ENCODE data around the gene DOC2A.
"Not testable (repeated sequence)": the region's sequence is repeated elsewhere in the genome, so short reads cannot be mapped to it uniquely, and the experiment has no call there.

Gene DOC2A

DNA sequence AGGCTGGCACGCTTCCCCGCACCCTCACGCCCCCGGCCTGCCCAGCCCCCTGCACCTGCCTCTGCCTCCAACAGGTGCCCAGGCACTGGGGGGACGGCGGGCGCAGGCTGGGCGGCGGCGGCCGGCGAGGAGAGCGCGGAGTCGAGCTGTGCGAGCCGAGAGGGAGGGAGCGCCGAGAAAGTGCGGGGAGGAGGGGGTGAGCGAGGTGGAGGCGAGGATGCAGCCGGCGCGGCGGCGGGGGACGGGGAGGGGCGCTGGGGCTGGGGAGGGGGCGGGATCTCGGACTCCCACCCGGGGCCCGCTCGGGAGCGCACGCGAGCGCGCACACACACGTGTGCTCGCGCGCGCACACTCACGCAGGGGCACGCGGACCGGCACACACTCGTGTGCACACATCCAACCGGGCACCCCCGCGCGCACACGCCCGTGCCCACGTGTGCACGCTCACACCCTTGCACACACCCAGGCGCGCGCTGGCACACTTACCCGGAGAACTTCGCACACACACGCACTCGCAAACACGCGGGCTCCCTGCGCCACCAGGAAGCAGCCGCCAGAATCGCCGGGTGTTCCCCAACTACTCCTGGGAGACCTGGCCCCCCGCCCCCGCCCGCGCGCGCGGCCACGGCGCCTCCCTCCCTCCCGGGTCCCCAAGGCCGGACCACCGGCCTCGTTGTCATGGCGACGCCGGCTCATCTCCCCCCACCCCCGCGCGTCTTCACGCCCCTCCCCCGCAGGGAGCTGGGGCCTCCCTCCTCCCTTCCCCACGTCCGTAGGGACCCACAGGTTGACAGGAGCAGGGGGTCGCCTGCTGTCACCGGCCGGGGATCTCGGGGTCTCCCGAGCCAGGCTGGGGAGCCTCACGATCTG, at the start of gene DOC2A:
DOC2A (minus strand) TSS at position 184 of the 870 bp plus-strand sequence. CDS start 805 bp downstream, outside the sequence.
- Mint-ChIP-seq H3K4me1 (ENCODE audit: low read depth) (peaks cover 4% of the 10 kb centered on the region), H3K4me3 (peak within 1 kb of the TSS; percentile 80), H3K27ac (no peak within 1 kb of the TSS), H3K9me3 (no peaks in the 10 kb centered on the region), H3K27me3 (ENCODE audit: low read depth) (peaks cover 45% of the 10 kb centered on the region), H3K36me3 (ENCODE audit: low read depth) (peaks cover 2% of the 10 kb centered on the region)
- no peak for DNase-seq (ENCODE audit: low spot score)

DNA sequence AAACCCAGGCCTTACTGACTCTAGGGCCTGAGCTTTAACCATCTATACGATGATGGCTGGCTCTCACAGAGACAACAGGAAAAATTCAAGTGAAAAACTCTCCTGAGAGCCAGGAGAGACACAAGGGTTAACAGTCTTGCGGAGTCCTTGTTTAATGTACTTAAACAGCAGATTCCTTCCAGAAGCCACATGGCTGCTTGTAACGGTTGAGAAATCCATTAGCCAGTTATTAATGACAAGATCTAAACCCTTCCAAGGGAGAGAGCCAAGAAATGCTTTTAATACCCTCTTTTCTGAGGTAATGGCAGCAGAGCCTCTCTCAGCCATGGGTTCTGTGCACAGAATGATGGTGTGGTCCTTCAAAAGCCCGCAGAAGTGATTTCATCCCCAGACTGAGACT, 49.5 kb upstream of the DOC2A start:
- DNase-seq (ENCODE audit: low spot score): no peak
- peaks cover 2% of the 10 kb centered on the region for H3K36me3 Mint-ChIP-seq (ENCODE audit: low read depth)
- H3K27me3 Mint-ChIP-seq (ENCODE audit: low read depth): no peaks in the 10 kb centered on the region
- H3K4me1 Mint-ChIP-seq (ENCODE audit: low read depth): peaks cover 5% of the 10 kb centered on the region
- H3K27ac Mint-ChIP-seq: no peak overlapping the region
- H3K9me3 Mint-ChIP-seq: no peaks in the 10 kb centered on the region
- H3K4me3 Mint-ChIP-seq: no peak overlapping the region

DNA sequence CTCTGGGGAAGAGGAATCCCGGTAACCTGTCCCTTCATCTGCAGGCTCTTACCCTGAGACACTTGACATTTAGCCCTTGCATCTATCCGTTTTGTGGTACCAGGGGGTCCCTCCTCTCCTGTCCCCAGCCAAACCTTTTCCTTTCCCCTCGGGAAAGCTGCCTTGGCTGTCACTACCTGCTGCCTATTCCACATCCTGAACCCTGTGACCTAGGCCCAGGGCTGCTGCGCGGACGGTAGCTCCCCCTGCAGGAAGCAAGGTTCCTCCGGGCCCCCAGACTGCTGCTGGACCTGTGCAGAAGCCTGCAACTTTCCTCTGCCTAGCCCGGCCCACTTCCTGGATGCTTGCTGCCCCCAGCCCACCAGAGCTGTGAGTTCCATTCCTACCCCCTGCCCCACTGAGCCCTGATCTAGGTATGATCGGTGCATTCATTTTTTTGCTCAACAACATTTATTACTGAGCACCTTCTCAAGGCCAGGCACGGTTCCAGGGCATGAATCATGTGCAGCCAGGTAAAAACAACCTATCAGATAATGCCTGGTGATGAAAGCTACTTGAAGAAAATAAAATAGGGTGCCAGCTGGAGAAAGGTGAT, 44.2 kb upstream of the DOC2A start:
- Mint-ChIP-seq H3K27ac (peak overlapping the region; percentile 31), H3K9me3 (no peaks in the 10 kb centered on the region), H3K4me1 (ENCODE audit: low read depth) (peaks cover 26% of the 10 kb centered on the region), H3K27me3 (ENCODE audit: low read depth) (no peaks in the 10 kb centered on the region), H3K4me3 (peak overlapping the region; percentile 67), H3K36me3 (ENCODE audit: low read depth) (peaks cover 2% of the 10 kb centered on the region)
- DNase-seq (ENCODE audit: low spot score): peak; percentile 46

DNA sequence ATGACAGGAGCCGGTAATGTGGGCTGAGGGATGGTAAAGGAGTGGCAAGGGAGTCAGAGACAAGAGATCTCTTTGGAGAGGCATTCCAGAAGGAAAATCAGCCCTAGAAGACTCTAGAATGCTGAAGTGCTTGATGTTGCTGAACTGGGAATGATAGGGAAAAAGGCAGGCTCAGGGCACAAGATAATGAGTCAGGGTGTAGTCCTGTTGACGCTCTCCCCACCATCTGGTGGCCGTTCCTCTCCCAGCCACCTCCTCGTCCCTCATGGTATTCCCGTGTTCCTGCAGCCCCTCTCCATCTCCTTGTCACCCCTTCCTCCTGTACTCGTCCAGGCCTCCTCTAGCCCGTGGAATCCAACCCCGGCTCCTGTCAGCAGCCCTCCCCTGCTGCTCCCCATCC, 43.6 kb upstream of the DOC2A start:
- Mint-ChIP-seq H3K4me1 (ENCODE audit: low read depth) (peaks cover 26% of the 10 kb centered on the region), H3K27me3 (ENCODE audit: low read depth) (no peaks in the 10 kb centered on the region), H3K4me3 (peak overlapping the region; percentile 67), H3K36me3 (ENCODE audit: low read depth) (peaks cover 2% of the 10 kb centered on the region), H3K9me3 (no peaks in the 10 kb centered on the region), H3K27ac (no peak overlapping the region)
- no peak for DNase-seq (ENCODE audit: low spot score)

DNA sequence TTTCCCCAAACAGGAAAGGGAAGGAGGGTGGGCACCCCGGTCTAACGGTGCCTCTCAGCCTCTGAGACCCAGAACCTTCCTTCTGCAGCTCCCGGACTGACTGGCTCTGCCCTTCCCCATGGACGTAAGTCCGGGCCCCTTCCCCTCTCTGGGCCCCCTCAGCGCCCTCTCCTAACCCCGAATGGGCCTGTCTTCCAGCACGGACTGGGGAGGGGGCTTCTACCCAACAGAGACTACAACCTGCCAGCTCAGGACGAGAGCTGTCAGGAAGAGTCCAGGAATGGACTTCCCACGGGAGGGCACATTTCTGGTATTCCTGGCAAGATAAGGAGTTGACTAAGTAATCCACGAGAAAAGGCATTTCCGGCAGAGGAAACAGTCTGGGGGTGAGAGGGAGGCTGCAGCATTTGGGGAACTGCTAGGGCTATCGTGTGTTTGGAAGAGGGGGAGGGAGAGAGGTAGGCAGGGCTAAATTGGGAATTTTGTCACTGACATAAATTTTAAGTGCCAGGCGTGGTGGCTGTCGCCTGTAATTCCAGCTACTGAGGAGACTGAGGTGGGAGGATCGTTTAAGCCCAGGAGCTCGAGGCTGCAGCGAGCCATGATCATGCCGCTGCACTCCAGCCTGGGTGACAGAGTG, 42.7 kb upstream of the DOC2A start:
- H3K4me3 Mint-ChIP-seq: peak overlapping the region; percentile 90

DNA sequence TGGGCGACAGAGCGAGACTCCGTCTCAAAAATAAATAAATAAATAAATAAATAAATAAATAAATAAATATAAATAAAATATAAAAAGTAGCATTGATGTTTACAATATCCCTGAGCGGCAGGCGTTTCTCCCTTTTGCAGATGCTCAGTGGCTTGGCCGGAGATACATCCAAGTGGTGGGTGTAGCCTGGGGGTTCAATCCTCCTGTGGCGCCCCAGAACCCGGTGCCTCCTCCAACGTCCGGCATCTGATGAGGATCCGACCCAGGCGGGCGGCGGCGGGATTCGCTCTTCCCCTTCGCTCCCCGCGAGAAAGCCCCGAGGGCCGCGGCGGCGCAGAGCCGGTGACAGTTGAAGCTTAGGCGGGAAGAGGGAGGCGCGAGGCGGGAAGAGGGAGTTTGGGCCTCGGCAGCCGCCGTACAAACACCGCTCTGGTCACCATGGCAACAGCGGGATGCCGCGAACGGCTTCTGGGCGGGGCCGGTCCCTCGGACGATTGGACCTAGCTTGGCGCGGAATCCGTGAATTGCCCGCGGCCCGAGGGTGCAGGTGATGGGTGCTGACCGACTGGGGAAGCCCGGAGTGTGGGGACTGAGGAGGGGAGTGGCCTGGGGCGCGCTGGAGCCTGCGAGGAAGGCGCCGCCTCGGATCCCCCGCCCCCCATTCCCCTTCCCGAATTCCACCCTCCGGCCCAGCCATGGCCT, 42.0 kb upstream of the DOC2A start:
- peaks cover 2% of the 10 kb centered on the region for H3K36me3 Mint-ChIP-seq (ENCODE audit: low read depth)
- peak overlapping the region; percentile 84 for H3K27ac Mint-ChIP-seq
- peaks cover 29% of the 10 kb centered on the region for H3K4me1 Mint-ChIP-seq (ENCODE audit: low read depth)
- no peaks in the 10 kb centered on the region for H3K27me3 Mint-ChIP-seq (ENCODE audit: low read depth)
- H3K9me3 Mint-ChIP-seq: no peaks in the 10 kb centered on the region
- H3K4me3 Mint-ChIP-seq: peak overlapping the region; percentile 90
- DNase-seq (ENCODE audit: low spot score): peak; percentile 92

More for the DNA sequence above, 42.7 kb upstream of the DOC2A start:
- DNase-seq (ENCODE audit: low spot score): no peak
- H3K4me1 Mint-ChIP-seq (ENCODE audit: low read depth): peaks cover 29% of the 10 kb centered on the region
- peak overlapping the region; percentile 31 for H3K27ac Mint-ChIP-seq
- H3K36me3 Mint-ChIP-seq (ENCODE audit: low read depth): peaks cover 2% of the 10 kb centered on the region
- no peaks in the 10 kb centered on the region for H3K27me3 Mint-ChIP-seq (ENCODE audit: low read depth)
- H3K9me3 Mint-ChIP-seq: no peaks in the 10 kb centered on the region

- Mint-ChIP-seq H3K9me3 (no peaks in the 10 kb centered on the region), H3K4me1 (ENCODE audit: low read depth) (peaks cover 29% of the 10 kb centered on the region), H3K4me3 (peak overlapping the region; percentile 88), H3K36me3 (ENCODE audit: low read depth) (peaks cover 2% of the 10 kb centered on the region), H3K27me3 (ENCODE audit: low read depth) (no peaks in the 10 kb centered on the region), H3K27ac (peak overlapping the region; percentile 80)
- no peak for DNase-seq (ENCODE audit: low spot score)
These were observed 40.7 kb upstream of the DOC2A start for GRCh38 chr16:30051518-30051917.

- Mint-ChIP-seq H3K27ac (no peak overlapping the region), H3K36me3 (ENCODE audit: low read depth) (peaks cover 2% of the 10 kb centered on the region), H3K27me3 (ENCODE audit: low read depth) (no peaks in the 10 kb centered on the region), H3K9me3 (no peaks in the 10 kb centered on the region), H3K4me1 (ENCODE audit: low read depth) (peaks cover 21% of the 10 kb centered on the region), H3K4me3 (no peak overlapping the region)
- no peak for DNase-seq (ENCODE audit: low spot score)
These were observed 39.0 kb upstream of the DOC2A start for GRCh38 chr16:30049871-30050270.

GRCh38 chr16:30046588-30046987, 35.8 kb upstream of the DOC2A start:
- H3K27ac Mint-ChIP-seq: no peak overlapping the region
- DNase-seq (ENCODE audit: low spot score): no peak
- H3K9me3 Mint-ChIP-seq: no peaks in the 10 kb centered on the region
- H3K36me3 Mint-ChIP-seq (ENCODE audit: low read depth): peaks cover 1% of the 10 kb centered on the region
- peaks cover 7% of the 10 kb centered on the region for H3K4me1 Mint-ChIP-seq (ENCODE audit: low read depth)
- H3K27me3 Mint-ChIP-seq (ENCODE audit: low read depth): peaks cover 6% of the 10 kb centered on the region
- no peak overlapping the region for H3K4me3 Mint-ChIP-seq

DNA sequence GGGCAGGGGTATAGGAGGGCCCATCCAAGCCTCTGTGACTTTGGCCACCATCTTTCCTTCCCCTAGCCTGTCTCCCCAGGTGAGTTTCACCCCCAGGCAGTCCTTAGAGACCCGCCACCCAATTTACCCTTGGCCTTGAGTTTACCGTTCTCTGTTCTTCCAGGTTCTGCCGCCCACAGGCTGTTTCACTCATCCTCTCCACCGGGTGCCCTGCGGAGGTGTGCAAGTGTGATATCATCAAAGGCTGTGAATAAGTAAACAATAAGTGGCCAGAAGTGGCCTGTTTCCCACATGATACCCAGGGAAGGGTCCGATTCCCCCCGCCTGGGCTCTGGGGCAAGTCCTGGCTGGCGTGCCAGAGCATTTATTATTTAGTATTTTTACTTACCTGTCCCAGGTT, 35.4 kb upstream of the DOC2A start:
- H3K9me3 Mint-ChIP-seq: no peaks in the 10 kb centered on the region
- no peaks in the 10 kb centered on the region for H3K36me3 Mint-ChIP-seq (ENCODE audit: low read depth)
- H3K4me1 Mint-ChIP-seq (ENCODE audit: low read depth): peaks cover 5% of the 10 kb centered on the region
- H3K4me3 Mint-ChIP-seq: no peak overlapping the region
- DNase-seq (ENCODE audit: low spot score): no peak
- H3K27ac Mint-ChIP-seq: no peak overlapping the region
- peaks cover 6% of the 10 kb centered on the region for H3K27me3 Mint-ChIP-seq (ENCODE audit: low read depth)

DNA sequence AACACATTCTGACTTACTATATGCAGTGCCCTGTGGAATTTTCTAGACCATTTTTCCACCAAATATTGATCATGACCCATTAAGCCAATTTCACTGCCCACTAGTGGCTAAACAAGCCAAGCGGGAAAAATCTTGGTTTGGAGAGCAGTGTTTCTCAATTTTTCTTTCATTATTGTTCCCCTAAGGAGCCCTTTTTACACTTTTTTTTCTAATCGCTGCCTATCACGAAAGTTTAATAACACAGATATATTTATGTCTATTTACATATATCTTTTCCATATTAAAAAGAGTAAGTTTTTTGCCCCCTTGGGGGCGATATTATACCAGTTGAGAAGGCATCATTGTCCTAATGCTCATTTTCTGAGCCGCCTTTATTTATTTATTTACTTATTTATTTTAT, 31.0 kb upstream of the DOC2A start:
- no peaks in the 10 kb centered on the region for H3K9me3 Mint-ChIP-seq
- no peak overlapping the region for H3K27ac Mint-ChIP-seq
- DNase-seq (ENCODE audit: low spot score): no peak
- peaks cover 17% of the 10 kb centered on the region for H3K27me3 Mint-ChIP-seq (ENCODE audit: low read depth)
- no peak overlapping the region for H3K4me3 Mint-ChIP-seq
- no peaks in the 10 kb centered on the region for H3K36me3 Mint-ChIP-seq (ENCODE audit: low read depth)
- peaks cover 2% of the 10 kb centered on the region for H3K4me1 Mint-ChIP-seq (ENCODE audit: low read depth)

- not testable (repeated sequence) for H3K4me1 Mint-ChIP-seq (ENCODE audit: low read depth); DNase-seq (ENCODE audit: low spot score); H3K27ac Mint-ChIP-seq; H3K4me3 Mint-ChIP-seq; H3K9me3 Mint-ChIP-seq; H3K36me3 Mint-ChIP-seq (ENCODE audit: low read depth)
- peaks cover 21% of the 10 kb centered on the region for H3K27me3 Mint-ChIP-seq (ENCODE audit: low read depth)
These were observed 29.9 kb upstream of the DOC2A start for GRCh38 chr16:30040690-30041089.

GRCh38 chr16:30040221-30040620, 29.4 kb upstream of the DOC2A start:
- Mint-ChIP-seq H3K27ac (no peak overlapping the region), H3K4me1 (ENCODE audit: low read depth) (peaks cover 3% of the 10 kb centered on the region), H3K4me3 (no peak overlapping the region), H3K9me3 (no peaks in the 10 kb centered on the region), H3K27me3 (ENCODE audit: low read depth) (peaks cover 21% of the 10 kb centered on the region), H3K36me3 (ENCODE audit: low read depth) (no peaks in the 10 kb centered on the region)
- DNase-seq (ENCODE audit: low spot score): no peak

GRCh38 chr16:30033270-30033669, 22.4 kb upstream of the DOC2A start:
- peaks cover 7% of the 10 kb centered on the region for H3K4me1 Mint-ChIP-seq (ENCODE audit: low read depth)
- H3K27ac Mint-ChIP-seq: no peak overlapping the region
- DNase-seq (ENCODE audit: low spot score): peak; percentile 44
- peaks cover 46% of the 10 kb centered on the region for H3K27me3 Mint-ChIP-seq (ENCODE audit: low read depth)
- peaks cover 1% of the 10 kb centered on the region for H3K36me3 Mint-ChIP-seq (ENCODE audit: low read depth)
- H3K9me3 Mint-ChIP-seq: no peaks in the 10 kb centered on the region
- no peak overlapping the region for H3K4me3 Mint-ChIP-seq
